ENCODE data around the gene NAV1. TPM values are rescaled to one million over a fixed set of nuclear protein-coding genes. Genes with fewer than 3 reads are reported as not detected.

NAV1 gene
- total and polyA plus RNA-seq, 2 experiments from 2014 or later: 75.6 to 79.0 TPM

GRCh38 chr1:201499795-201500669 is 38.9 kb upstream of the NAV1 start:
- H2AFZ ChIP-seq: no peak overlapping the region
- no peaks in the 10 kb centered on the region for H3K9me3 ChIP-seq (ENCODE audit: low read depth)
- WGBS, 2 experiments (ENCODE audit: low coverage in 1 of 2, low lambda C conversion rate in 2 of 2, missing lambda C conversion rate in 2 of 2): 74 to 78% methylated on average over 8 of the region's 8 CpGs
- in situ Hi-C loops (cut with MboI): no loop called here
- peaks cover 69% of the 10 kb centered on the region for H3K4me1 ChIP-seq (ENCODE audit: insufficient read depth)
- H3K27ac ChIP-seq: peak overlapping the region; percentile 56; the same call in 1 of the 2 replicates
- no peaks in the 10 kb centered on the region for H3K27me3 ChIP-seq (replicated peaks; ENCODE audit: insufficient read depth)
- peaks cover 13% of the 10 kb centered on the region for H3K36me3 ChIP-seq (ENCODE audit: low read depth)
- H3K4me3 ChIP-seq: no peak overlapping the region
- H3F3A ChIP-seq (ENCODE audit: insufficient read depth): peaks cover 54% of the 10 kb centered on the region
- H3K9ac ChIP-seq: no peak overlapping the region
- no peaks in the 10 kb centered on the region for H4K20me1 ChIP-seq (ENCODE audit: insufficient read depth)
- peak; percentile 14 for DNase-seq
- H3K4me2 ChIP-seq (ENCODE audit: unreplicated experiment): peak overlapping the region; percentile 10
- H3K9me2 ChIP-seq (ENCODE audit: insufficient read depth): no peaks in the 10 kb centered on the region
- peaks cover 97% of the 10 kb centered on the region for H3K79me2 ChIP-seq (ENCODE audit: insufficient read depth)
- TF ChIP-seq EZH2phosphoT487 (IDR thresholded peaks at IDR 0.05; ENCODE audit: insufficient read depth, low read depth) (no peak), EZH2 (IDR thresholded peaks at IDR 0.05; ENCODE audit: insufficient read depth, poor library complexity, severe bottlenecking) (no peak)

- Histone ChIP-seq H4K20me1 (ENCODE audit: insufficient read depth) (no peaks in the 10 kb centered on the region), H3F3A (ENCODE audit: insufficient read depth) (peaks cover 54% of the 10 kb centered on the region), H3K4me1 (ENCODE audit: insufficient read depth) (peaks cover 65% of the 10 kb centered on the region), H3K27me3 (replicated peaks; ENCODE audit: insufficient read depth) (no peaks in the 10 kb centered on the region), H3K9me3 (ENCODE audit: low read depth) (no peaks in the 10 kb centered on the region), H2AFZ (no peak overlapping the region), H3K36me3 (ENCODE audit: low read depth) (peaks cover 8% of the 10 kb centered on the region; the same call in 1 of the 2 replicates), H3K9ac (peak overlapping the region; percentile 5; the same call in 1 of the 2 replicates), H3K4me2 (ENCODE audit: unreplicated experiment) (peak overlapping the region; percentile 10), H3K9me2 (ENCODE audit: insufficient read depth) (no peaks in the 10 kb centered on the region), H3K27ac (peak overlapping the region; percentile 56), H3K4me3 (no peak overlapping the region), H3K79me2 (ENCODE audit: insufficient read depth) (peaks cover 97% of the 10 kb centered on the region)
- 50 to 60% methylated on average over 4 of the region's 4 CpGs for WGBS, 2 experiments (ENCODE audit: low coverage in 1 of 2, low lambda C conversion rate in 2 of 2, missing lambda C conversion rate in 2 of 2)
- in situ Hi-C loops (cut with MboI): no loop called here
- DNase-seq: peak; percentile 28
- TF ChIP-seq EZH2phosphoT487 (IDR thresholded peaks at IDR 0.05; ENCODE audit: insufficient read depth, low read depth): no peak
- no peak for TF ChIP-seq EZH2 (IDR thresholded peaks at IDR 0.05; ENCODE audit: insufficient read depth, poor library complexity, severe bottlenecking)
These were observed 38.2 kb upstream of the NAV1 start for GRCh38 chr1:201500670-201501120.

- WGBS, 2 experiments (ENCODE audit: low coverage in 1 of 2, low lambda C conversion rate in 2 of 2, missing lambda C conversion rate in 2 of 2): 86% methylated on average over 8 of the region's 8 CpGs
- peaks cover 61% of the 10 kb centered on the region for H3K4me1 ChIP-seq (ENCODE audit: insufficient read depth)
These were observed 37.8 kb upstream of the NAV1 start for GRCh38 chr1:201501144-201501543.

GRCh38 chr1:201501812-201502510 is 37.0 kb upstream of the NAV1 start:
- Histone ChIP-seq H3K27me3 (replicated peaks; ENCODE audit: insufficient read depth) (no peaks in the 10 kb centered on the region), H3F3A (ENCODE audit: insufficient read depth) (peaks cover 52% of the 10 kb centered on the region), H3K4me3 (no peak overlapping the region), H3K36me3 (ENCODE audit: low read depth) (peaks cover 8% of the 10 kb centered on the region; the same call in 1 of the 2 replicates), H3K4me1 (ENCODE audit: insufficient read depth) (peaks cover 54% of the 10 kb centered on the region), H3K9me3 (ENCODE audit: low read depth) (no peaks in the 10 kb centered on the region), H3K9me2 (ENCODE audit: insufficient read depth) (no peaks in the 10 kb centered on the region), H2AFZ (no peak overlapping the region), H3K4me2 (ENCODE audit: unreplicated experiment) (peak overlapping the region; percentile 6), H3K79me2 (ENCODE audit: insufficient read depth) (peaks cover 97% of the 10 kb centered on the region), H4K20me1 (ENCODE audit: insufficient read depth) (no peaks in the 10 kb centered on the region), H3K9ac (peak overlapping the region; percentile 93; the same call in 1 of the 2 replicates), H3K27ac (peak overlapping the region; percentile 97)
- TF ChIP-seq EZH2 (IDR thresholded peaks at IDR 0.05; ENCODE audit: insufficient read depth, poor library complexity, severe bottlenecking): no peak
- no peak for TF ChIP-seq EZH2phosphoT487 (IDR thresholded peaks at IDR 0.05; ENCODE audit: insufficient read depth, low read depth)
- WGBS, 2 experiments (ENCODE audit: low coverage in 1 of 2, low lambda C conversion rate in 2 of 2, missing lambda C conversion rate in 2 of 2): 83 to 92% methylated on average over 9 to 10 of the region's 10 CpGs
- in situ Hi-C loops (cut with MboI): no loop called here
- DNase-seq: peak; percentile 1

More at GRCh38 chr1:201501144-201501543, 37.8 kb upstream of the NAV1 start:
- in situ Hi-C loops (cut with MboI): no loop called here
- H2AFZ ChIP-seq: no peak overlapping the region
- H3K9me2 ChIP-seq (ENCODE audit: insufficient read depth): no peaks in the 10 kb centered on the region
- peaks cover 97% of the 10 kb centered on the region for H3K79me2 ChIP-seq (ENCODE audit: insufficient read depth)
- no peaks in the 10 kb centered on the region for H4K20me1 ChIP-seq (ENCODE audit: insufficient read depth)
- peak overlapping the region; percentile 10 for H3K4me2 ChIP-seq (ENCODE audit: unreplicated experiment)
- peak; percentile 76 for DNase-seq
- H3F3A ChIP-seq (ENCODE audit: insufficient read depth): peaks cover 54% of the 10 kb centered on the region
- peak overlapping the region; percentile 56 for H3K27ac ChIP-seq
- H3K27me3 ChIP-seq (replicated peaks; ENCODE audit: insufficient read depth): no peaks in the 10 kb centered on the region
- TF ChIP-seq EZH2 (IDR thresholded peaks at IDR 0.05; ENCODE audit: insufficient read depth, poor library complexity, severe bottlenecking) (no peak), EZH2phosphoT487 (IDR thresholded peaks at IDR 0.05; ENCODE audit: insufficient read depth, low read depth) (no peak)
- peak overlapping the region; percentile 27; the same call in 1 of the 2 replicates for H3K9ac ChIP-seq
- peaks cover 8% of the 10 kb centered on the region; the same call in 1 of the 2 replicates for H3K36me3 ChIP-seq (ENCODE audit: low read depth)
- no peaks in the 10 kb centered on the region for H3K9me3 ChIP-seq (ENCODE audit: low read depth)
- H3K4me3 ChIP-seq: no peak overlapping the region
